GM12878 (cell line): ENCODE results near the gene SLC35E2B. TPM values are rescaled to one million over a fixed set of nuclear protein-coding genes. Genes with fewer than 3 reads are reported as not detected.
"Not testable (repeated sequence)": the region's sequence is repeated elsewhere in the genome, so short reads cannot be mapped to it uniquely, and the experiment has no call there.

Experiments
- ATAC-seq: fragments of 200-7000 bp; cut with Tn5 transposase; 3 replicates; pipeline ENCODE4 v1.9.1; 2020; ENCODE audit warnings: mild to moderate bottlenecking, moderate library complexity
- BruUV-seq: library from RNA; stranded (reverse); fragments of 400-500 nt; replicated peaks from 2 replicates; lab custom pipeline; 2021; lab: Mats Ljungman, UMichigan
- CTCF ChIA-PET: fragments of 300-600 bp; sonication (Branson Sonifier 250); formaldehyde crosslinking; extraction: SDS; loops from one replicate; lab custom pipeline; 2021; ENCODE audit warnings: inconsistent platforms; lab: Yijun Ruan, JAX
- POLR2A ChIA-PET: fragments of 350-600 bp; formaldehyde crosslinking; extraction: SDS; loops from one replicate; lab custom pipeline; 2021; ENCODE audit warnings: inconsistent platforms; lab: Charles Lee
- RAD21 ChIA-PET: fragments of 300-600 bp; sonication (Branson Sonifier 250); formaldehyde crosslinking; loops from one replicate; lab custom pipeline; 2023; ENCODE audit warnings: antibody characterized with exemption; ENCODE audit not compliant: unreplicated experiment; lab: Charles Lee
- SMC1A ChIA-PET: fragments of 300-600 bp; sonication (Branson Sonifier 250); formaldehyde crosslinking; loops from one replicate; lab custom pipeline; 2023; ENCODE audit not compliant: unreplicated experiment, uncharacterized antibody; lab: Charles Lee
- DNase-seq: peaks from one replicate; pipeline ENCODE4 v3.0.0-alpha.2; 2011; ENCODE audit warnings: low read depth, low spot score
- FAIRE-seq: peaks from 3 replicates; lab custom pipeline; 2011; peaks lifted over from hg19 to GRCh38; lab: Jason Lieb, UNC
- H2AFZ ChIP-seq: 2 replicates; pipeline ENCODE4 v1.6.0; 2011; ENCODE audit warnings: low read depth, low read length, control low read depth; ENCODE audit not compliant: control insufficient read depth
- H3K27ac ChIP-seq: 2 replicates; pipeline ENCODE4 v1.5.1; 2011; ENCODE audit warnings: control low read depth; ENCODE audit not compliant: control insufficient read depth, insufficient read depth
- H3K27me3 ChIP-seq, 2 experiments: replicated peaks in 1 of 2; 2 replicates each; pipeline versions ENCODE4 v1.6.0 to v1.6.1; 2011; ENCODE audit warnings: low read length in 1 of 2; ENCODE audit not compliant: control insufficient read depth in 2 of 2, insufficient read depth in 2 of 2
- H3K36me3 ChIP-seq, 2 experiments: 2 replicates each; pipeline ENCODE4 v1.5.1; 2011; ENCODE audit warnings: low read length in 1 of 2; ENCODE audit not compliant: control insufficient read depth in 2 of 2, insufficient read depth in 2 of 2
- H3K4me1 ChIP-seq: 2 replicates; pipeline ENCODE4 v1.6.1; 2011; ENCODE audit warnings: mild to moderate bottlenecking, low read length, moderate library complexity, mixed read lengths; ENCODE audit not compliant: control insufficient read depth, insufficient read depth
- H3K4me2 ChIP-seq: 2 replicates; pipeline ENCODE4 v1.6.0; 2011; ENCODE audit warnings: control low read depth; ENCODE audit not compliant: control insufficient read depth, insufficient read depth
- H3K4me3 ChIP-seq: fragments of 200-600 bp; sonication (generic); 2 replicates; pipeline ENCODE4 v1.5.1; 2016
- H3K79me2 ChIP-seq: 2 replicates; pipeline ENCODE4 v1.6.0; 2011; ENCODE audit warnings: low read length; ENCODE audit not compliant: control insufficient read depth, insufficient read depth
- H3K9ac ChIP-seq: 2 replicates; pipeline ENCODE4 v1.8.0; 2011; ENCODE audit warnings: low read length, control low read depth, mixed read lengths; ENCODE audit not compliant: control insufficient read depth, insufficient read depth
- H3K9me3 ChIP-seq: replicated peaks from 3 replicates; pipeline ENCODE4 v1.5.1; 2011; ENCODE audit warnings: mild to moderate bottlenecking, low read length; ENCODE audit not compliant: control insufficient read depth, insufficient read depth
- H4K20me1 ChIP-seq: 2 replicates; pipeline ENCODE4 v1.6.0; 2011; ENCODE audit not compliant: control insufficient read depth, insufficient read depth
- IKZF1 ChIP-seq: fragments of 450-650 bp; conservative IDR thresholded peaks from 2 replicates; pipeline ENCODE4 v1.6.1; 2017; ENCODE audit warnings: antibody characterized with exemption, mild to moderate bottlenecking
- JUNB ChIP-seq: IDR thresholded peaks from 2 replicates; pipeline ENCODE4 v1.6.1; 2016; ENCODE audit warnings: antibody characterized with exemption, mild to moderate bottlenecking
- RB1 ChIP-seq: fragments of 450-650 bp; formaldehyde crosslinking; IDR thresholded peaks from 2 replicates; pipeline ENCODE4 v1.6.1; 2017; ENCODE audit warnings: mild to moderate bottlenecking, borderline replicate concordance
- SREBF2 ChIP-seq: IDR thresholded peaks from 2 replicates; pipeline ENCODE4 v1.6.1; 2012; ENCODE audit warnings: mild to moderate bottlenecking, low read length
- WGBS: methylation state at CpG from one replicate; pipeline ENCODE4 v1.1.6; 2016; ENCODE audit warnings: low lambda C conversion rate; ENCODE audit not compliant: insufficient replicate concordance, insufficient coverage; ENCODE audit errors: missing lambda C conversion rate; 5-methylcytosine and 5-hydroxymethylcytosine counted together
- in situ Hi-C: fragments of 300-500 bp; cut with MboI; formaldehyde crosslinking; loops from 9 replicates; pipeline ENCODE4 v1.14.3; 2018; ENCODE audit warnings: mixed read lengths
- intact Hi-C: fragments of 100-400 bp; cut with micrococcal nuclease; formaldehyde crosslinking; loops from one replicate; pipeline ENCODE4 v1.14.2; 2022; ENCODE audit not compliant: unreplicated experiment
- polyA plus RNA-seq, 11 experiments: library from polyadenylated mRNA; depleted of rRNA in 4 of 11; unstranded in 6 of 11; stranded (reverse) in 5 of 11; fragments of >200 nt; fragmentation: Nextera tagmentation in 4 of 11; fragmentation: Illumina TruSeq in 1 of 11; extraction: Ambion mirVana in 4 of 11; extraction: Trizol in 1 of 11; gene quantifications; 1 replicate in 1 of 11; 2 replicates in 10 of 11; pipeline versions ENCODE4 v1.2.1 to v1.2.3, GENCODE V29; 2011 to 2016; ENCODE audit warnings: inconsistent platforms in 2 of 11, missing spikeins in 2 of 11, low read depth in 1 of 11
- total RNA-seq, 4 experiments: library from RNA; depleted of rRNA in 3 of 4; stranded (reverse); fragments of >200 nt in 3 of 4; fragmentation: Illumina TruSeq in 1 of 4; extraction: Trizol in 1 of 4; gene quantifications; 2 replicates each; pipeline versions ENCODE4 v1.2.1 to v1.2.3, GENCODE V29; 2013 to 2021
- TF ChIP-seq, protein P1 (sequence below): IDR thresholded peaks from 2 replicates; pipeline ENCODE4 v1.6.1; 2011; ENCODE audit warnings: low read depth, low read length, improper control_type of control experiment, borderline replicate concordance

The SLC35E2B gene
- total and polyA plus RNA-seq, 10 of the 15 experiments (the other 5 are each of a cell fraction or from before 2014, with no cell fraction given): 2.6 to 36.7 (median 18.6) TPM

DNA sequence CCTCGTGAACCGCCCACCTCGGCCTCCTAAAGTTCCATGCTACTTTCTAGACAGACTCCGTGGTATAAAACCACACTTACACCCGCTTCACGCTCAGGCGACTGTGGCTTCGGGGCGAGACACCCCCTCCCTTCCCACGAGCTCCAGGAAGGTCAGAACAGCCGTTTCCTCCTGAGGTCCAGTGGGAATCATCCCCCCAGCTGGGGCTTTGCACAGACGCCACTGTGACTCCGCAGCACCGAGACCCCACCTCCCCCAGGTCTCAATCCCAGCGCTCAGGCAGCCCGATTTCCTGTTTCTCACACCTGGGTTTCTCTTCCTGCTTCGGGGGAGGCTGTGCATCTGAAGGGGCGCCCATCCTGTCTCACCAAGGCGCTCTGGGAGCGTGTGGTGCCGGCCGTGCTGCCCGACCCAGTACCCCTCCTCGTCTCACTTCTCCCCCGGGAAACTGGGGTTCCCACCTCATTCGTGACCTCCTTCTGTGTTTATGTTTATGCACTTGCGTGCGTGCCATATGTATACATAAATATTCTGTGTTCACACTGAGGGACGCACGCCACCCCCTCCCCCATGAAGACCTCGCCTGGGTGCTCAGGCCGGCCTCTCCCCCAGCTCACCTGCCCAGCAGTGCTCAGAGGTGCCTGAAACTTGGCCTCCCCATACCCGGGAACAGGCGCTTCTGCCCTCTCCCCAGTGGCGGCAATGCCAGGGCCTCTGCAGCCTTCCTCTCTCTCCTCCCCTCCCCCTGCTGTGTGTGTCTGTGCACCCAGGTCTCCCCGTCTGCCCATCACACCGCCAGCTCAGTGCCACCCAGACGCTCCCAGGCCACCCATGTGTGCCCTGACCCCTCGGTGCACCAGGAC, 14.6 kb downstream of the SLC35E2B start (continued):
- TF ChIP-seq, protein P1, sequence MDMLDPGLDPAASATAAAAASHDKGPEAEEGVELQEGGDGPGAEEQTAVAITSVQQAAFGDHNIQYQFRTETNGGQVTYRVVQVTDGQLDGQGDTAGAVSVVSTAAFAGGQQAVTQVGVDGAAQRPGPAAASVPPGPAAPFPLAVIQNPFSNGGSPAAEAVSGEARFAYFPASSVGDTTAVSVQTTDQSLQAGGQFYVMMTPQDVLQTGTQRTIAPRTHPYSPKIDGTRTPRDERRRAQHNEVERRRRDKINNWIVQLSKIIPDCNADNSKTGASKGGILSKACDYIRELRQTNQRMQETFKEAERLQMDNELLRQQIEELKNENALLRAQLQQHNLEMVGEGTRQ: no peak
- TF ChIP-seq RB1 (0 out of 2 replicates have a peak, but pooled peaks have one; percentile 25), IKZF1 (peak; percentile 98), SREBF2 (no peak), JUNB (no peak)

DNA sequence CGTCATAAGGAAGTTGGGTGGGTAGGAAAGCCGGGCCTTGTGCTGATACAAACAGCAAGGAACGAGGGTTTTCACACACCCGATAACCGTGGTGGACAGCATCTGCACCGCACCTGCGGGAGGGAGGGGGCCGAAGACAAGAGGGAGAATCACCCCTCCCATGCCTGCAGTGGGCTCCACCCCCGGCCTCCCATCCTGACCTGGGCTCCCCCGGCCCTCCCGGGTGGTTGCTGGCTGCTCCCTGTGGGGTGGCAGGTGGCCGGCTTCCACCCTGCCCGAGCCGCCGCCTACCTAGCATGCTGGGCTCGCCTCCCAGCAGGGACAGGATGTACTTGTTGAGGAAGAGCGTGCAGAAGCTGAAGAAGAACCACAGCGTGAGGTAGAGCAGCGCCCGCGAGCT, 16.5 kb downstream of the SLC35E2B start:
- H3K36me3 ChIP-seq, POLR2A ChIA-PET, H3K9ac ChIP-seq, ATAC-seq, SMC1A ChIA-PET, RAD21 ChIA-PET, H3K4me3 ChIP-seq, H3K4me2 ChIP-seq, H3K27ac ChIP-seq, CTCF ChIA-PET, H3K27me3 ChIP-seq, H4K20me1 ChIP-seq, BruUV-seq, intact Hi-C loops, DNase-seq, H2AFZ ChIP-seq, H3K9me3 ChIP-seq, FAIRE-seq, in situ Hi-C loops: not testable (repeated sequence)
- Histone ChIP-seq H3K4me1 (peaks cover 24% of the 10 kb centered on the region), H3K79me2 (peaks cover 11% of the 10 kb centered on the region)
- no CpG with 5 or more reads among the region's 21 CpGs for WGBS

DNA sequence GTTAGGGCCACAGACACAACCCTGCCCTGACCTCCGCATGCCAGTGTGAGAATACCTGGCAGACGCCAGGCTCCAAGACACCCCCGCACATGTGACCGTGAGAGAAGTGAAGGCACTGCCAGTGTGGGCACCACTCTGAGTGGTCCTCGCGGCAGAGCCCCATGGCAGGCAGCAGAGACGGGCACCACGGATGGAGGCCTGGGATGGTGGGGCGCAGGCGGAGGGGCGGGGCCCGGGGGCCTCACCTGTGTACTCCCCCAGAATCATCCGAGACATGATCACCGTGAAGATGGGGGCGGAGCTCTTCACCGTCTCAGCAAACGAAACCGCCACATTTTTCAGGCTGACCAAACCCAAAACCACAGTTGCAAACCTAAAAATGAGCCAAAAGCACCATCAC, 17.4 kb downstream of the SLC35E2B start:
- POLR2A ChIA-PET, H4K20me1 ChIP-seq, intact Hi-C loops, BruUV-seq, H3K4me2 ChIP-seq, H3K36me3 ChIP-seq, H3K79me2 ChIP-seq, H3K9me3 ChIP-seq, H2AFZ ChIP-seq, SMC1A ChIA-PET, DNase-seq, H3K27me3 ChIP-seq, H3K4me3 ChIP-seq, RAD21 ChIA-PET, H3K27ac ChIP-seq, CTCF ChIA-PET, in situ Hi-C loops, H3K9ac ChIP-seq: not testable (repeated sequence)
- no CpG with 5 or more reads among the region's 18 CpGs for WGBS
- peak; percentile 95 for FAIRE-seq
- H3K4me1 ChIP-seq: peaks cover 24% of the 10 kb centered on the region
- ATAC-seq: peak; percentile 32

DNA sequence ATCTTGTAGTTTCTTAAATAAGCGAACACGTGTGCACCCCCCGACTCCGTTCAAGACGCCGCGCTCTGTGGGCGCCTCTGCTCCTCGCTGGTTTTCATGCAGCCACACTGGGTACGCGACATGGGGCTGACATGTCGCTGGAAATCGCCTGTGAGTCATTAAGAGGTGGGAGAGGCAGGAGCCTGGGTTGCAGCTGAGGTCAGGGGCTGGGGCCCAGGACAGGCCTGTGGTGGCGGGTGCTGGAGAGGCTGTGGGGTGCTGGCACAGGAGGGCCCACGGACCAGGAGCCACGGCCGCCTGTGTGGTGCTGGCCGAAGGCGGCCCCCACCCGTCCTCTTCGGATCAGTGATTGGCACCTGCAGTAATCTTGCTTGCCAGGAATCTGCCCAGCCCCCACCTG, 17.8 kb downstream of the SLC35E2B start:
- CTCF ChIA-PET, FAIRE-seq: not testable (repeated sequence)

More for the DNA sequence above, 17.8 kb downstream of the SLC35E2B start:
- ATAC-seq, BruUV-seq, in situ Hi-C loops, H3K27ac ChIP-seq, H3K9ac ChIP-seq, intact Hi-C loops, RAD21 ChIA-PET, H4K20me1 ChIP-seq, DNase-seq, H3K4me2 ChIP-seq, POLR2A ChIA-PET, H3K27me3 ChIP-seq, H3K79me2 ChIP-seq, H3K4me3 ChIP-seq, SMC1A ChIA-PET, H3K9me3 ChIP-seq, H2AFZ ChIP-seq, H3K36me3 ChIP-seq: not testable (repeated sequence)
- 84% methylated on average over 13 of the region's 21 CpGs for WGBS
- peaks cover 24% of the 10 kb centered on the region for H3K4me1 ChIP-seq
